HepG2 (cell line): ENCODE measurements around the gene CDCA5. TPM values are rescaled to one million over a fixed set of nuclear protein-coding genes. Genes with fewer than 3 reads are reported as not detected.
A peak's percentile ranks its signal among the peaks of the same experiment; 100 is the strongest.

ENCODE experiments used
- HNRNPUL1 ChIP-seq: fragments of 200-400 bp; formaldehyde crosslinking; IDR thresholded peaks from 2 replicates; pipeline ENCODE4 v1.6.1; 2017; ENCODE audit warnings: low read depth, mild to moderate bottlenecking, low read length, moderate library complexity
- IKZF1 ChIP-seq: fragments of 450-650 bp; IDR thresholded peaks from 2 replicates; pipeline ENCODE4 v1.7.1; 2016
- POLR2AphosphoS5 ChIP-seq: IDR thresholded peaks from 2 replicates; pipeline ENCODE4 v1.6.1; 2012; ENCODE audit warnings: low read depth, low read length
- SIN3A ChIP-seq: IDR thresholded peaks from 2 replicates; pipeline ENCODE4 v1.6.1; 2011; ENCODE audit warnings: low read depth, mild to moderate bottlenecking, control low read depth, low read length, borderline replicate concordance
- TCF7 ChIP-seq: sonication (generic); IDR thresholded peaks from 2 replicates; pipeline ENCODE4 v1.6.1; 2016; ENCODE audit warnings: antibody characterized with exemption, low read depth
- XBP1 ChIP-seq: sonication (generic); formaldehyde crosslinking; IDR thresholded peaks from 2 replicates; pipeline ENCODE4 v1.5.0; 2020; ENCODE audit warnings: missing genetic modification reagents
- ZMYM2 ChIP-seq: sonication (generic); formaldehyde crosslinking; IDR thresholded peaks from 2 replicates; pipeline ENCODE4 v1.8.0; 2022; ENCODE audit warnings: mild to moderate bottlenecking, missing genetic modification reagents
- ZNF234 ChIP-seq: sonication (generic); formaldehyde crosslinking; conservative IDR thresholded peaks from 2 replicates; pipeline ENCODE4 v1.5.1; 2020; ENCODE audit warnings: mild to moderate bottlenecking, missing genetic modification reagents
- ZNF253 ChIP-seq: sonication (generic); formaldehyde crosslinking; IDR thresholded peaks from 2 replicates; pipeline ENCODE4 v1.8.0; 2022; ENCODE audit warnings: mild to moderate bottlenecking, missing genetic modification reagents, borderline replicate concordance
- ZNF280B ChIP-seq: sonication (generic); formaldehyde crosslinking; IDR thresholded peaks from 2 replicates; pipeline ENCODE4 v1.5.0; 2020; ENCODE audit warnings: missing genetic modification reagents, mild to moderate bottlenecking, borderline replicate concordance
- ZNF619 ChIP-seq: sonication (generic); formaldehyde crosslinking; IDR thresholded peaks from 2 replicates; pipeline ENCODE4 v1.4.0; 2020; ENCODE audit warnings: mild to moderate bottlenecking, missing genetic modification reagents
- ZNF7 ChIP-seq: IDR thresholded peaks from 2 replicates; pipeline ENCODE4 v1.6.1; 2016; ENCODE audit warnings: missing biosample characterization, missing genetic modification reagents
- ZNF770 ChIP-seq: sonication (generic); formaldehyde crosslinking; IDR thresholded peaks from 2 replicates; pipeline ENCODE4 v1.5.0; 2020; ENCODE audit warnings: mild to moderate bottlenecking, missing genetic modification reagents
- ZSCAN31 ChIP-seq: sonication (generic); formaldehyde crosslinking; IDR thresholded peaks from 2 replicates; pipeline ENCODE4 v1.5.0; 2020; ENCODE audit warnings: low read depth, mild to moderate bottlenecking, missing genetic modification reagents
- polyA plus RNA-seq, 8 experiments: library from polyadenylated mRNA; depleted of rRNA in 3 of 8; stranded (reverse) in 7 of 8; unstranded in 1 of 8; fragments of >200 nt; fragmentation: Illumina TruSeq in 4 of 8; extraction: Trizol in 4 of 8; gene quantifications; 2 replicates each; pipeline versions ENCODE4 v1.2.1 to v1.2.3, GENCODE V29; 2011 to 2016; ENCODE audit warnings: low read depth in 4 of 8, missing spikeins in 1 of 8, mixed read lengths in 1 of 8; ENCODE audit not compliant: insufficient read depth in 1 of 8
- total RNA-seq, 5 experiments: library from RNA; depleted of rRNA; stranded (reverse); fragments of >200 nt; fragmentation: Illumina TruSeq; extraction: Trizol; gene quantifications; 2 replicates each; pipeline ENCODE4 v1.2.3, GENCODE V29; 2016; ENCODE audit warnings: low read depth in 1 of 5
- TF ChIP-seq, protein P1 (sequence below): sonication (generic); formaldehyde crosslinking; IDR thresholded peaks from 2 replicates; pipeline ENCODE4 v1.5.0; 2020; ENCODE audit warnings: mild to moderate bottlenecking, missing genetic modification reagents
- TF ChIP-seq, protein P2 (sequence below): sonication (generic); formaldehyde crosslinking; conservative IDR thresholded peaks from 2 replicates; pipeline ENCODE4 v1.8.1; 2023; ENCODE audit warnings: missing genetic modification reagents
- TF ChIP-seq, protein P3 (sequence below): sonication (generic); formaldehyde crosslinking; IDR thresholded peaks from 2 replicates; pipeline ENCODE4 v1.5.1; 2020; ENCODE audit warnings: missing genetic modification reagents, mild to moderate bottlenecking, borderline replicate concordance

CDCA5 gene
- total and polyA plus RNA-seq, 2 of the 13 experiments (the other 11 are each of a cell fraction or from before 2014, with no cell fraction given), result 13.5 to 50.6 TPM

DNA sequence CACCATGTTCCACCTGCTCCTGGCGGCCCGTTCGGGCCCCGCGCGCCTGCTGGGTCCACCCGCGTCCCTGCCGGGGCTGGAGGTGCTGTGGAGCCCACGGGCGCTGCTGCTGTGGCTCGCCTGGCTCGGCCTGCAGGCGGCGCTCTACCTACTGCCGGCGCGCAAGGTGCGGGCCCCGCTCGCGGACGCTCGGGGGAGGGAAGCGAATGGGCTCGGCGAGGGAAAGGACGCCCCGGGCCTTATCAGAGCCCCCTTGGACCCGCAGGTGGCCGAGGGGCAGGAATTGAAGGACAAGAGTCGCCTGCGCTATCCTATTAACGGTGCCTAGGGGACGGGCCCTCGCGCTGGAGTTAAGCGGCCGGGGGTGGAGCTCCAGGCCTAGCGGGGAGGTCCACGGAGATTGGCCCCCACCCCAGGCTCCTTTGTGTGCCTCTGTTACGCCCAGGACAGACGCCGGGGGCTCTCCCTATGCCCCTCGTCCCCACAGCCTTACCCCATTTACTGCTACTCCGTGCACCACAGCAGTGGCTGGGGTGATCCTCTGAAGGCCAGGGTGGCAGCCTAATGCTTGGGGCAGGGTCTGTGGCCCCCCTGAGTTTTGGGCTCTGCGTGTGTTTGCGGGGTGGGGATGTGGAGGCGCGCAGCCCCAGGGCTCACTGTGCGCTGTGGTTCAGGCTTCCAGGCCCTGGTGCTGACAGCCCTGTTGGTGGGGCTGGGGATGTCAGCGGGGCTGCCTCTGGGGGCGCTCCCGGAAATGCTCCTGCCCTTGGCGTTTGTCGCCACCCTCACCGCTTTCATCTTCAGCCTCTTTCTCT lies 28.9 kb upstream of the CDCA5 start (continued):
- TF ChIP-seq ZSCAN31 (CRISPR knock-in tag), result no peak
- no peak for TF ChIP-seq XBP1 (CRISPR knock-in tag)
- TF ChIP-seq, protein P1, sequence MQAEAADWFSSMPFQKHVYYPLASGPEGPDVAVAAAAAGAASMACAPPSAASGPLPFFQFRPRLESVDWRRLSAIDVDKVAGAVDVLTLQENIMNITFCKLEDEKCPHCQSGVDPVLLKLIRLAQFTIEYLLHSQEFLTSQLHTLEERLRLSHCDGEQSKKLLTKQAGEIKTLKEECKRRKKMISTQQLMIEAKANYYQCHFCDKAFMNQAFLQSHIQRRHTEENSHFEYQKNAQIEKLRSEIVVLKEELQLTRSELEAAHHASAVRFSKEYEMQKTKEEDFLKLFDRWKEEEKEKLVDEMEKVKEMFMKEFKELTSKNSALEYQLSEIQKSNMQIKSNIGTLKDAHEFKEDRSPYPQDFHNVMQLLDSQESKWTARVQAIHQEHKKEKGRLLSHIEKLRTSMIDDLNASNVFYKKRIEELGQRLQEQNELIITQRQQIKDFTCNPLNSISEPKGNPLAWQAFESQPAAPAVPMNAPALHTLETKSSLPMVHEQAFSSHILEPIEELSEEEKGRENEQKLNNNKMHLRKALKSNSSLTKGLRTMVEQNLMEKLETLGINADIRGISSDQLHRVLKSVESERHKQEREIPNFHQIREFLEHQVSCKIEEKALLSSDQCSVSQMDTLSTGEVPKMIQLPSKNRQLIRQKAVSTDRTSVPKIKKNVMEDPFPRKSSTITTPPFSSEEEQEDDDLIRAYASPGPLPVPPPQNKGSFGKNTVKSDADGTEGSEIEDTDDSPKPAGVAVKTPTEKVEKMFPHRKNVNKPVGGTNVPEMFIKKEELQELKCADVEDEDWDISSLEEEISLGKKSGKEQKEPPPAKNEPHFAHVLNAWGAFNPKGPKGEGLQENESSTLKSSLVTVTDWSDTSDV (CRISPR knock-in tag), result no peak
- TF ChIP-seq ZNF7 (CRISPR knock-in tag), result no peak
- TF ChIP-seq ZNF234 (CRISPR knock-in tag), result 0 out of 2 replicates have a peak, but pooled peaks have one; percentile 51
- TF ChIP-seq ZNF770 (CRISPR knock-in tag), result no peak
- TF ChIP-seq ZNF280B (CRISPR knock-in tag), result peak; percentile 30; the same call in 1 of the 2 replicates
- TF ChIP-seq, protein P2, sequence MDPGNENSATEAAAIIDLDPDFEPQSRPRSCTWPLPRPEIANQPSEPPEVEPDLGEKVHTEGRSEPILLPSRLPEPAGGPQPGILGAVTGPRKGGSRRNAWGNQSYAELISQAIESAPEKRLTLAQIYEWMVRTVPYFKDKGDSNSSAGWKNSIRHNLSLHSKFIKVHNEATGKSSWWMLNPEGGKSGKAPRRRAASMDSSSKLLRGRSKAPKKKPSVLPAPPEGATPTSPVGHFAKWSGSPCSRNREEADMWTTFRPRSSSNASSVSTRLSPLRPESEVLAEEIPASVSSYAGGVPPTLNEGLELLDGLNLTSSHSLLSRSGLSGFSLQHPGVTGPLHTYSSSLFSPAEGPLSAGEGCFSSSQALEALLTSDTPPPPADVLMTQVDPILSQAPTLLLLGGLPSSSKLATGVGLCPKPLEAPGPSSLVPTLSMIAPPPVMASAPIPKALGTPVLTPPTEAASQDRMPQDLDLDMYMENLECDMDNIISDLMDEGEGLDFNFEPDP, result no peak
- no peak for TF ChIP-seq ZNF619 (CRISPR knock-in tag)
- TF ChIP-seq TCF7, result peak; percentile 26; the same call in 1 of the 2 replicates
- peak; percentile 25 for TF ChIP-seq POLR2AphosphoS5
- no peak for TF ChIP-seq HNRNPUL1
- TF ChIP-seq, protein P3, sequence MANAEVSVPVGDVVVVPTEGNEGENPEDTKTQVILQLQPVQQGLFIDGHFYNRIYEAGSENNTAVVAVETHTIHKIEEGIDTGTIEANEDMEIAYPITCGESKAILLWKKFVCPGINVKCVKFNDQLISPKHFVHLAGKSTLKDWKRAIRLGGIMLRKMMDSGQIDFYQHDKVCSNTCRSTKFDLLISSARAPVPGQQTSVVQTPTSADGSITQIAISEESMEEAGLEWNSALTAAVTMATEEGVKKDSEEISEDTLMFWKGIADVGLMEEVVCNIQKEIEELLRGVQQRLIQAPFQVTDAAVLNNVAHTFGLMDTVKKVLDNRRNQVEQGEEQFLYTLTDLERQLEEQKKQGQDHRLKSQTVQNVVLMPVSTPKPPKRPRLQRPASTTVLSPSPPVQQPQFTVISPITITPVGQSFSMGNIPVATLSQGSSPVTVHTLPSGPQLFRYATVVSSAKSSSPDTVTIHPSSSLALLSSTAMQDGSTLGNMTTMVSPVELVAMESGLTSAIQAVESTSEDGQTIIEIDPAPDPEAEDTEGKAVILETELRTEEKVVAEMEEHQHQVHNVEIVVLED (CRISPR knock-in tag), result no peak
- no peak for TF ChIP-seq ZNF253
- TF ChIP-seq SIN3A, result peak; percentile 43; the same call in 1 of the 2 replicates
- TF ChIP-seq IKZF1, result no peak
- TF ChIP-seq ZMYM2 (CRISPR knock-in tag), result peak; percentile 51
